Measurements from ENCODE around the gene METTL23. TPM values are rescaled to one million over a fixed set of nuclear protein-coding genes. Genes with fewer than 3 reads are reported as not detected.
"Not testable (repeated sequence)": the region's sequence is repeated elsewhere in the genome, so short reads cannot be mapped to it uniquely, and the experiment has no call there.

METTL23 gene
- total and polyA plus RNA-seq, 4 donors: 17.5 to 30.2 (median 27.0) TPM

GRCh38 chr17:76738468-76738850, 11.8 kb downstream of the METTL23 start:
- Histone ChIP-seq H3K27ac (ENCODE audit: low read depth, low read length) (peak overlapping the region; percentile 100), H3K4me3 (ENCODE audit: low read depth, low read length) (peak overlapping the region; percentile 100), H3K27me3 (ENCODE audit: control insufficient read depth, insufficient read depth, low read length) (no peaks in the 10 kb centered on the region), H3K9me3 (ENCODE audit: control insufficient read depth, insufficient read depth, low read length) (no peaks in the 10 kb centered on the region), H3K4me1 (ENCODE audit: control insufficient read depth, insufficient read depth, low read length) (peaks cover 6% of the 10 kb centered on the region), H3K36me3 (ENCODE audit: control insufficient read depth, insufficient read depth, low read length) (peaks cover 19% of the 10 kb centered on the region)
- DNase-seq (ENCODE audit: low read depth in 4 of 6, low spot score in 6 of 6): peak in 1 of 6 donors; percentile 41
- WGBS (ENCODE audit: insufficient coverage): no CpG with 5 or more reads among the region's 7 CpGs

GRCh38 chr17:76739568-76740115, 13.0 kb downstream of the METTL23 start:
- not testable (repeated sequence) for H3K4me1 ChIP-seq (ENCODE audit: control insufficient read depth, insufficient read depth, low read length); H3K27me3 ChIP-seq (ENCODE audit: control insufficient read depth, insufficient read depth, low read length); H3K27ac ChIP-seq (ENCODE audit: low read depth, low read length); H3K9me3 ChIP-seq (ENCODE audit: control insufficient read depth, insufficient read depth, low read length); H3K4me3 ChIP-seq (ENCODE audit: low read depth, low read length); DNase-seq (ENCODE audit: low read depth in 4 of 6, low spot score in 6 of 6)
- H3K36me3 ChIP-seq (ENCODE audit: control insufficient read depth, insufficient read depth, low read length): peaks cover 23% of the 10 kb centered on the region
- 100% methylated on average over 1 of the region's 17 CpGs for WGBS (ENCODE audit: insufficient coverage)

- H3K4me1 ChIP-seq (ENCODE audit: control insufficient read depth, insufficient read depth, low read length): peaks cover 6% of the 10 kb centered on the region
- no peaks in the 10 kb centered on the region for H3K27me3 ChIP-seq (ENCODE audit: control insufficient read depth, insufficient read depth, low read length)
- no peak overlapping the region for H3K4me3 ChIP-seq (ENCODE audit: low read depth, low read length)
- 53% methylated on average over 2 of the region's 5 CpGs for WGBS (ENCODE audit: insufficient coverage)
- H3K27ac ChIP-seq (ENCODE audit: low read depth, low read length): no peak overlapping the region
- DNase-seq (ENCODE audit: low read depth in 4 of 6, low spot score in 6 of 6): peak in 1 of 6 donors; percentile 15
- peaks cover 24% of the 10 kb centered on the region for H3K36me3 ChIP-seq (ENCODE audit: control insufficient read depth, insufficient read depth, low read length)
- no peaks in the 10 kb centered on the region for H3K9me3 ChIP-seq (ENCODE audit: control insufficient read depth, insufficient read depth, low read length)
Observed at GRCh38 chr17:76740329-76741118, 13.9 kb downstream of the METTL23 start.

GRCh38 chr17:76742958-76743357, 16.3 kb downstream of the METTL23 start:
- Histone ChIP-seq H3K9me3 (ENCODE audit: control insufficient read depth, insufficient read depth, low read length) (no peaks in the 10 kb centered on the region), H3K36me3 (ENCODE audit: control insufficient read depth, insufficient read depth, low read length) (peaks cover 32% of the 10 kb centered on the region), H3K27me3 (ENCODE audit: control insufficient read depth, insufficient read depth, low read length) (no peaks in the 10 kb centered on the region), H3K27ac (ENCODE audit: low read depth, low read length) (no peak overlapping the region), H3K4me3 (ENCODE audit: low read depth, low read length) (no peak overlapping the region), H3K4me1 (ENCODE audit: control insufficient read depth, insufficient read depth, low read length) (peaks cover 3% of the 10 kb centered on the region)
- DNase-seq (ENCODE audit: low read depth in 4 of 6, low spot score in 6 of 6): no peak

GRCh38 chr17:76744747-76745146, 18.1 kb downstream of the METTL23 start:
- Histone ChIP-seq H3K4me1 (ENCODE audit: control insufficient read depth, insufficient read depth, low read length) (peaks cover under 1% of the 10 kb centered on the region), H3K27ac (ENCODE audit: low read depth, low read length) (no peak overlapping the region), H3K9me3 (ENCODE audit: control insufficient read depth, insufficient read depth, low read length) (no peaks in the 10 kb centered on the region), H3K4me3 (ENCODE audit: low read depth, low read length) (no peak overlapping the region), H3K36me3 (ENCODE audit: control insufficient read depth, insufficient read depth, low read length) (peaks cover 47% of the 10 kb centered on the region), H3K27me3 (ENCODE audit: control insufficient read depth, insufficient read depth, low read length) (no peaks in the 10 kb centered on the region)
- WGBS (ENCODE audit: insufficient coverage): 100% methylated on average over 1 of the region's 2 CpGs
- DNase-seq (ENCODE audit: low read depth in 4 of 6, low spot score in 6 of 6): no peak

GRCh38 chr17:76745785-76746184, 19.1 kb downstream of the METTL23 start:
- DNase-seq (ENCODE audit: low read depth in 4 of 6, low spot score in 6 of 6); H3K27ac ChIP-seq (ENCODE audit: low read depth, low read length); H3K27me3 ChIP-seq (ENCODE audit: control insufficient read depth, insufficient read depth, low read length); H3K9me3 ChIP-seq (ENCODE audit: control insufficient read depth, insufficient read depth, low read length); H3K4me3 ChIP-seq (ENCODE audit: low read depth, low read length); H3K4me1 ChIP-seq (ENCODE audit: control insufficient read depth, insufficient read depth, low read length): not testable (repeated sequence)
- 87% methylated on average over 3 of the region's 6 CpGs for WGBS (ENCODE audit: insufficient coverage)
- peaks cover 50% of the 10 kb centered on the region for H3K36me3 ChIP-seq (ENCODE audit: control insufficient read depth, insufficient read depth, low read length)

GRCh38 chr17:76747716-76748363, 21.2 kb downstream of the METTL23 start:
- H3K4me1 ChIP-seq (ENCODE audit: control insufficient read depth, insufficient read depth, low read length): no peaks in the 10 kb centered on the region
- H3K27ac ChIP-seq (ENCODE audit: low read depth, low read length): no peak overlapping the region
- no peak overlapping the region for H3K4me3 ChIP-seq (ENCODE audit: low read depth, low read length)
- DNase-seq (ENCODE audit: low read depth in 4 of 6, low spot score in 6 of 6): no peak
- 75% methylated on average over 7 of the region's 9 CpGs for WGBS (ENCODE audit: insufficient coverage)
- no peaks in the 10 kb centered on the region for H3K27me3 ChIP-seq (ENCODE audit: control insufficient read depth, insufficient read depth, low read length)
- H3K36me3 ChIP-seq (ENCODE audit: control insufficient read depth, insufficient read depth, low read length): peaks cover 50% of the 10 kb centered on the region
- H3K9me3 ChIP-seq (ENCODE audit: control insufficient read depth, insufficient read depth, low read length): no peaks in the 10 kb centered on the region

GRCh38 chr17:76748657-76749056, 22.0 kb downstream of the METTL23 start:
- WGBS (ENCODE audit: insufficient coverage): no CpG with 5 or more reads among the region's 1 CpG
- DNase-seq (ENCODE audit: low read depth in 4 of 6, low spot score in 6 of 6): no peak
- H3K4me3 ChIP-seq (ENCODE audit: low read depth, low read length): no peak overlapping the region
- no peaks in the 10 kb centered on the region for H3K9me3 ChIP-seq (ENCODE audit: control insufficient read depth, insufficient read depth, low read length)
- H3K27me3 ChIP-seq (ENCODE audit: control insufficient read depth, insufficient read depth, low read length): no peaks in the 10 kb centered on the region
- peaks cover 53% of the 10 kb centered on the region for H3K36me3 ChIP-seq (ENCODE audit: control insufficient read depth, insufficient read depth, low read length)
- H3K4me1 ChIP-seq (ENCODE audit: control insufficient read depth, insufficient read depth, low read length): no peaks in the 10 kb centered on the region
- H3K27ac ChIP-seq (ENCODE audit: low read depth, low read length): no peak overlapping the region

- peaks cover 58% of the 10 kb centered on the region for H3K36me3 ChIP-seq (ENCODE audit: control insufficient read depth, insufficient read depth, low read length)
Observed at GRCh38 chr17:76751416-76751993, 24.9 kb downstream of the METTL23 start.

More at GRCh38 chr17:76751416-76751993, 24.9 kb downstream of the METTL23 start:
- no CpG with 5 or more reads among the region's 3 CpGs for WGBS (ENCODE audit: insufficient coverage)
- no peaks in the 10 kb centered on the region for H3K4me1 ChIP-seq (ENCODE audit: control insufficient read depth, insufficient read depth, low read length)
- DNase-seq (ENCODE audit: low read depth in 4 of 6, low spot score in 6 of 6): no peak
- H3K9me3 ChIP-seq (ENCODE audit: control insufficient read depth, insufficient read depth, low read length): no peaks in the 10 kb centered on the region
- no peak overlapping the region for H3K27ac ChIP-seq (ENCODE audit: low read depth, low read length)
- H3K27me3 ChIP-seq (ENCODE audit: control insufficient read depth, insufficient read depth, low read length): no peaks in the 10 kb centered on the region
- H3K4me3 ChIP-seq (ENCODE audit: low read depth, low read length): no peak overlapping the region

Measured in spinal cord (tissue), 10 donors.